Measurements from ENCODE around the gene NOM1.
"Not testable (repeated sequence)": the region's sequence is repeated elsewhere in the genome, so short reads cannot be mapped to it uniquely, and the experiment has no call there.

Gene NOM1

DNA sequence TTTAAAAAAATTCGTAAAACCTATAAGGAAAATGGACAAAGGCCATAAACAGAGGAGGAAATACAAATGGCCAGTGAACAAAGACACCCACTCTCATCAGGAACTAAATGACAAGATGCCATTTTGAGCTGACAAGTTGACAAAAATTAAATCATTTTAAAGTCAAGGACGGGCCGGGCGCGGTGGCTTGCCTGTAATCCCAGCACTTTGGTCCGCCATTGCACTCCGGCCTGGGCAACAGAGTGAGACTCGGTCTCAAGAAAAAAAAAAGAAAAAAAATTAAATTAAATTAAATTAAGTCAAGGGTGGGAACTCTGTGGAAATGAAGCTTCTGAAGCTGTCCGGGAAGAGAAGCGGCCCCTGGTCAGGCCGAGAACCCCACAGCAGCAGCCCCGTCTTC is 1.2 kb upstream of the NOM1 start:
- CTCF ChIA-PET = interaction anchor here (0.6 to 1.3 kb wide), 2 partner anchors 10 to 282 kb away, joined by 3 to 6 read pairs; no protein-coding TSS in a partner anchor
- DNase-seq (ENCODE audit: extremely low spot score) = no peak

DNA sequence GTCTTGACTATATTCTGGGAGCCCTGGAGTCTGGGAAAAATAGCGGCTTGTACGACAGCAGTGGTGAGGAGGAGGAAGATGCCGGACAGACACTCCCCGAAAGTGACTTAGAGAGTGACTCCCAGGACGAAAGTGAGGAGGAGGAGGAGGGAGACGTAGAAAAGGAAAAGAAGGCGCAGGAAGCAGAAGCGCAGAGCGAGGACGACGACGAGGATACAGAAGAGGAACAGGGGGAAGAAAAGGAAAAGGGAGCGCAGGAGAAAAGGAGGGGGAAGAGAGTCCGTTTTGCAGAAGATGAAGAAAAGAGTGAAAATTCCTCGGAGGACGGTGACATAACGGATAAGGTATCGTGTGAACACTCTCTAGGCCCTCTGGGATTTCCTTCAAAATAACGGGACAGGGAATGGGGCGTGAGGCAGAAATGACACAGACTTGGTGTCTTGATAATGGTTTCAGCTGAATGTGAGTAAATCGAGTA is 908 bp downstream of the NOM1 start:
- TF ChIP-seq L3MBTL2 (conservative IDR thresholded peaks at IDR 0.05) (0 out of 2 replicates have a peak, but pooled peaks have one; percentile 7), BHLHE40 (IDR thresholded peaks at IDR 0.05; ENCODE audit: borderline replicate concordance) (no peak)
- ChIA-PET CTCF (interaction anchor here (0.7 to 1.6 kb wide), 6 partner anchors 10 to 303 kb away, joined by 3 to 5 read pairs (median 3); no protein-coding TSS in a partner anchor), POLR2A (interaction anchor here (0.6 to 3.7 kb wide), 12 partner anchors 8 to 388 kb away, joined by 3 to 26 read pairs (median 4); partner anchors contain the start of genes LMBR1 and MNX1)
- no peak for DNase-seq (ENCODE audit: extremely low spot score)

More for the DNA sequence above, 1.2 kb upstream of the NOM1 start:
- no peak for TF ChIP-seq TARDBP (IDR thresholded peaks at IDR 0.05)
- TF ChIP-seq FOXM1 (IDR thresholded peaks at IDR 0.05; ENCODE audit: borderline replicate concordance) = no peak
- TF ChIP-seq FOXA1 (IDR thresholded peaks at IDR 0.05) = no peak
- POLR2A ChIA-PET = interaction anchor here (1.0 kb wide), 1 partner anchor 56 kb away, joined by 3 read pairs; no protein-coding TSS in a partner anchor

DNA sequence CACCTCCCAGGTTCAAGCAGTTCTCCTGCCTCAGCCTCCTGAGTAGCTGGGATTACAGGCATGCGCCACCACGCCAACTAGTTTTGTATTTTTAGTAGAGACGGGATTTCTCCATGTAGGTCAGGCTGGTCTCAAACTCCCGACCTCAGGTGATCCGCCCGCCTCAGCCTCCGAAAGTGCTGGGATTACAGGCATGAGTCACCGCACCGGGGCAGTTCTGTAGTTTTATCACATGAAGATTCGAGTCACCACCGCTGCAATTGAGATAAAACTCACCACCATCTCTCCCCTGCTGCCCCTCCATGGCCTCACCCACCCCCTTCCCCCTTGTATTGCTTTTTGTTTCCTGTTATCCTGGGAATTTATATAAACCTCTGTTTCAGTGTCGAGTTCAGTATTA is 3.7 kb downstream of the NOM1 start:
- CTCF ChIA-PET; POLR2A ChIA-PET; DNase-seq (ENCODE audit: extremely low spot score): not testable (repeated sequence)

DNA sequence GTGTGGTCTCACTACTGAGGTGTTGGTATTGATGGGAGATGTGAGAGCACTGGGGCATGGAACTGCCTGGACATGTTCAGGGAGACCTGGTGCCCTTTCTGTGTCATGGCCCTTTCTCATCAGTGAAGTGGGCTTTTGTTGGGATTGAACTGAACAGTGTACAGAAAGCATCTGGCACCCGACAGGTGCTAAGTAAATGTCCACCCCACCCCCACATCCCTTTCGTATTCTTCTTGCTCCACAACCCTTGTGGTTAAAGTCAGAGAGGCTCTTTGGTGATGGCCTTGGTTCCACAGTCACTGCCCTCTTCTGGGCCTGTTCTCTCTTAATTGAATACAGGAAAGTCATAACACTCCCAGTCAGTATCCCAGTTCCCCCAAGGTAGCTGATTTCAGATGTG is 5.4 kb downstream of the NOM1 start:
- TF ChIP-seq L3MBTL2 (conservative IDR thresholded peaks at IDR 0.05) (no peak), SP1 (IDR thresholded peaks at IDR 0.05) (no peak), ELF4 (IDR thresholded peaks at IDR 0.05) (no peak), ARNT (IDR thresholded peaks at IDR 0.05) (no peak), SUZ12 (IDR thresholded peaks at IDR 0.05) (no peak), LEF1 (IDR thresholded peaks at IDR 0.05; ENCODE audit: borderline replicate concordance) (no peak), FOXK2 (IDR thresholded peaks at IDR 0.05) (no peak), BHLHE40 (IDR thresholded peaks at IDR 0.05; ENCODE audit: borderline replicate concordance) (no peak), FOXM1 (IDR thresholded peaks at IDR 0.05; ENCODE audit: borderline replicate concordance) (no peak), FOXA1 (IDR thresholded peaks at IDR 0.05) (no peak), HDGF (IDR thresholded peaks at IDR 0.05; ENCODE audit: borderline replicate concordance) (no peak)
- TF ChIP-seq, protein P1, sequence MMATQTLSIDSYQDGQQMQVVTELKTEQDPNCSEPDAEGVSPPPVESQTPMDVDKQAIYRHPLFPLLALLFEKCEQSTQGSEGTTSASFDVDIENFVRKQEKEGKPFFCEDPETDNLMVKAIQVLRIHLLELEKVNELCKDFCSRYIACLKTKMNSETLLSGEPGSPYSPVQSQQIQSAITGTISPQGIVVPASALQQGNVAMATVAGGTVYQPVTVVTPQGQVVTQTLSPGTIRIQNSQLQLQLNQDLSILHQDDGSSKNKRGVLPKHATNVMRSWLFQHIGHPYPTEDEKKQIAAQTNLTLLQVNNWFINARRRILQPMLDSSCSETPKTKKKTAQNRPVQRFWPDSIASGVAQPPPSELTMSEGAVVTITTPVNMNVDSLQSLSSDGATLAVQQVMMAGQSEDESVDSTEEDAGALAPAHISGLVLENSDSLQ (IDR thresholded peaks at IDR 0.05) = no peak
- ChIA-PET CTCF (no interaction called here), POLR2A (no interaction called here)
- no peak for DNase-seq (ENCODE audit: extremely low spot score)

DNA sequence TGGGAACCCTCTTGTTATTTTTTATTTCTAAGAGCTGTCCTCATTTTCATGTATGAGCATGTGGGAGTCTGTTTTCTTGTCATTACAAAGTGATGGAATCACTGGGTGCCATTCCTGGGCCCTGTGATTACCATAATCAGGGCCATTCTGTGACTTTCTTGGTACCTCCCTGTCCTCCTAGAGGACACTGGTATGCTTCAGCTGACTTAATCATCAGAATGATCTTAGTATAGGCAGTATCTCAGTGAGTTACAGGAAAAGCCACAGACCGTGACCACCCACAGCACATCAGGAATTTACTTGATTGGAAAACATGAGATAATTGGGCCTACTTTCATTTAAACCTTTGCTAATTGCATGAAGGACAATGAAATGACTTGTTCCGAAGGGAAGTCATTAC is 7.2 kb downstream of the NOM1 start:
- no peak for DNase-seq (ENCODE audit: extremely low spot score)
- CTCF ChIA-PET = no interaction called here
- TF ChIP-seq LEF1 (IDR thresholded peaks at IDR 0.05; ENCODE audit: borderline replicate concordance) (no peak), BHLHE40 (IDR thresholded peaks at IDR 0.05; ENCODE audit: borderline replicate concordance) (no peak), HDGF (IDR thresholded peaks at IDR 0.05; ENCODE audit: borderline replicate concordance) (no peak), L3MBTL2 (conservative IDR thresholded peaks at IDR 0.05) (no peak), ELF4 (IDR thresholded peaks at IDR 0.05) (no peak)
- TF ChIP-seq, protein P1 (IDR thresholded peaks at IDR 0.05) = no peak
- POLR2A ChIA-PET = interaction anchor here (1.4 kb wide), 1 partner anchor 63 kb away, joined by 4 read pairs; no protein-coding TSS in a partner anchor

DNA sequence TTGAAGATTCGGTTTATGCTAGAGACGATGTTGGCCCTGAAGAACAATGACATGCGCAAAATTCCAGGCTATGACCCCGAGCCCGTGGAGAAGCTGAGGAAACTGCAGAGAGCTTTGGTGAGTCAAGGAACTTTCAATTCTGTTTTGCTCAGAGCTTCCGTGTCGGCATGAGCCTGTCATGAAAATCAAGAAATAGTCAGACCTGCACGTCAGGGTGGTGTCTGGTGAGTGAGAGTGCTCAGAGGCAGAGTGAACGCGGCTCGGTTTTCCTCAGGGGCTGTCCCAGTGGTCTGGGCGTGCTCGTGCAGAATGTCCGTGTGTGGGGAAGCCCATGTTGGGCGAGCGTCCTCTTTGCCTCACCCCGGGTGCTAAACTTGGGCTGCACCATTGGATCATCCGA is 12.6 kb downstream of the NOM1 start:
- TF ChIP-seq TARDBP (IDR thresholded peaks at IDR 0.05) = no peak
- TF ChIP-seq FOXM1 (IDR thresholded peaks at IDR 0.05; ENCODE audit: borderline replicate concordance) = no peak
- TF ChIP-seq FOXK2 (IDR thresholded peaks at IDR 0.05) = no peak
- TF ChIP-seq ELF4 (IDR thresholded peaks at IDR 0.05) = no peak
- no peak for TF ChIP-seq BHLHE40 (IDR thresholded peaks at IDR 0.05; ENCODE audit: borderline replicate concordance)
- no peak for TF ChIP-seq SUZ12 (IDR thresholded peaks at IDR 0.05)
- TF ChIP-seq FOXA1 (IDR thresholded peaks at IDR 0.05) = no peak
- TF ChIP-seq LEF1 (IDR thresholded peaks at IDR 0.05; ENCODE audit: borderline replicate concordance) = no peak
- TF ChIP-seq SP1 (IDR thresholded peaks at IDR 0.05) = no peak
- TF ChIP-seq, protein P1 (IDR thresholded peaks at IDR 0.05) = no peak
- TF ChIP-seq HDGF (IDR thresholded peaks at IDR 0.05; ENCODE audit: borderline replicate concordance) = no peak
- no peak for TF ChIP-seq ZNF384 (IDR thresholded peaks at IDR 0.05)
- no peak for TF ChIP-seq L3MBTL2 (conservative IDR thresholded peaks at IDR 0.05)
- TF ChIP-seq NFRKB (IDR thresholded peaks at IDR 0.05) = no peak
- TF ChIP-seq CTBP1 (IDR thresholded peaks at IDR 0.05; ENCODE audit: borderline replicate concordance) = no peak
- TF ChIP-seq ARNT (IDR thresholded peaks at IDR 0.05) = no peak
- POLR2A ChIA-PET = interaction anchor here (1.1 to 1.9 kb wide), 2 partner anchors 12 to 31 kb away, joined by 3 to 5 read pairs; no protein-coding TSS in a partner anchor
- DNase-seq (ENCODE audit: extremely low spot score) = no peak
- CTCF ChIA-PET = no interaction called here

DNA sequence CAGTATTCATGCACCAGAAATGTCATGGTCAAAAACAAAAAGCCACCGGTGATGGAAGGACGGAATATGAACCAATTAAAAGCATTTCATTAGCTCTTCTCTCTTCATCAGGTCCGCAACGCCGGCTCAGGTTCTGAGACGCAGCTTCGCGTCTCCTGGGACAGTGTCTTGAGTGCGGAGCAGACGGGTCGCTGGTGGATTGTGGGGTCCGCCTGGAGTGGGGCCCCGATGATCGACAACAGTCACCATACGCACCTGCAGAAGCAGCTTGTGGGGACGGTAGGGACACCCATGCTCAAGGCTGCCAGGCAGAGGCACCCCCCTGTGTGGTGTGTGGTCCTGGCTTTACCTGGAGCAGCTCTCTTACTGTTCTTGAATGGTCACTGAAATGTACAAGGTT is 13.4 kb downstream of the NOM1 start:
- ChIA-PET POLR2A (interaction anchor here (1.9 kb wide), 1 partner anchor 13 kb away, joined by 5 read pairs; no protein-coding TSS in a partner anchor), CTCF (no interaction called here)
- DNase-seq (ENCODE audit: extremely low spot score) = no peak
- TF ChIP-seq ELF4 (IDR thresholded peaks at IDR 0.05) (no peak), NFRKB (IDR thresholded peaks at IDR 0.05) (no peak)

Measured in HEK293T (cell line).